ENCODE data around the gene LMBR1L. TPM values are rescaled to one million over a fixed set of nuclear protein-coding genes. Genes with fewer than 3 reads are reported as not detected.
"Not testable (repeated sequence)": the region's sequence is repeated elsewhere in the genome, so short reads cannot be mapped to it uniquely, and the experiment has no call there.

The LMBR1L gene
- total RNA-seq, 3 donors from 2014 or later = 37.6 to 73.0 (median 58.3) TPM

DNA sequence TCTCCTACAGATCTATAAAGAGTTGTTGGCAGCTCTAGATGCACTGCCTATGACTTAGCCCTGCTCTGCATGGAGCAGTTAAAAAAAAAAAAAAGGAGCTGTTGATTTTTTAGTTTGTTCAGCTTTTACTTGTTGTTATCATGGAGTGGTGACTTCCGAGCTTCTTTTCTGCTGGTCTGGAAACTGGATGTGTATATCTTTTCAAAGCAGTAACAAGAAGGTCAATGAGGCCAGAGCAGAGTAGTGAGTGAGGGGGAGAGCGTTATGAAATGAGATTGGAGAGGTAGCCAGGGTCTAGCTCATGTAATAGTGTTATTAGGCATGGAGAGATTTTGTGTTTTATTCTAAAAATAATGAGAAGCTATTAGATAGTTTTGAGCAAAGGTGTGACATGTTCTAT is 33.7 kb upstream of the LMBR1L start:
- no peak for DNase-seq (ENCODE audit: low spot score in 2 of 2)
- Histone ChIP-seq H3K4me3 (no peak overlapping the region), H3K27me3 (no peaks in the 10 kb centered on the region), H3K4me1 (no peaks in the 10 kb centered on the region), H3K36me3 (no peaks in the 10 kb centered on the region), H3K9me3 (no peaks in the 10 kb centered on the region), H3K27ac (no peak overlapping the region)
- intact Hi-C loops (cut with DNase I; ENCODE audit: low total_unique reads) = no loop called here
- TF ChIP-seq POLR2AphosphoS5 (IDR thresholded peaks at IDR 0.05) (no peak), POLR2A (IDR thresholded peaks at IDR 0.05) (no peak)
- TF ChIP-seq, protein P1, sequence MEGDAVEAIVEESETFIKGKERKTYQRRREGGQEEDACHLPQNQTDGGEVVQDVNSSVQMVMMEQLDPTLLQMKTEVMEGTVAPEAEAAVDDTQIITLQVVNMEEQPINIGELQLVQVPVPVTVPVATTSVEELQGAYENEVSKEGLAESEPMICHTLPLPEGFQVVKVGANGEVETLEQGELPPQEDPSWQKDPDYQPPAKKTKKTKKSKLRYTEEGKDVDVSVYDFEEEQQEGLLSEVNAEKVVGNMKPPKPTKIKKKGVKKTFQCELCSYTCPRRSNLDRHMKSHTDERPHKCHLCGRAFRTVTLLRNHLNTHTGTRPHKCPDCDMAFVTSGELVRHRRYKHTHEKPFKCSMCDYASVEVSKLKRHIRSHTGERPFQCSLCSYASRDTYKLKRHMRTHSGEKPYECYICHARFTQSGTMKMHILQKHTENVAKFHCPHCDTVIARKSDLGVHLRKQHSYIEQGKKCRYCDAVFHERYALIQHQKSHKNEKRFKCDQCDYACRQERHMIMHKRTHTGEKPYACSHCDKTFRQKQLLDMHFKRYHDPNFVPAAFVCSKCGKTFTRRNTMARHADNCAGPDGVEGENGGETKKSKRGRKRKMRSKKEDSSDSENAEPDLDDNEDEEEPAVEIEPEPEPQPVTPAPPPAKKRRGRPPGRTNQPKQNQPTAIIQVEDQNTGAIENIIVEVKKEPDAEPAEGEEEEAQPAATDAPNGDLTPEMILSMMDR (IDR thresholded peaks at IDR 0.05) = no peak

DNA sequence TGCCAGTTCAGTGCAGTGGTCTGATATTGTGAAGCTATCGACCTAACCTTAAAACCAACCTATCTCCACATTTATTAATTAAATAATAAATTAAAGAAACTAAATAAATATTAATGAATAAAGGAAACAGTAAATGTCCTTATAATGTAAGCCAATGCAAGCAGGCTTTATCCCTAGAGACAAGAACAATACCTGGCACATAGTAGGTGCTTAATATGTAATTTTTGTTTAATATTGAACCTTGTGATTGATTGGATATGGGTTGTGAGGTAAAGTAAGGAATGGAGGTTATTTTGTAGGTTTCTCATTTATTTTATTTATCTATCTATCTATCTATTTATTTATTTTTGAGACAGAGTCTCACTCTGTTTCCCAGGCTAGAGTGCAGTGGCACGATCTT is 28.4 kb upstream of the LMBR1L start:
- Histone ChIP-seq H3K27ac (no peak overlapping the region), H3K36me3 (no peaks in the 10 kb centered on the region), H3K27me3 (no peaks in the 10 kb centered on the region), H3K9me3 (no peaks in the 10 kb centered on the region), H3K4me1 (no peaks in the 10 kb centered on the region), H3K4me3 (no peak overlapping the region)
- intact Hi-C loops (cut with DNase I; ENCODE audit: low total_unique reads) = no loop called here
- TF ChIP-seq POLR2AphosphoS5 (IDR thresholded peaks at IDR 0.05) = no peak
- TF ChIP-seq POLR2A (IDR thresholded peaks at IDR 0.05) = no peak
- TF ChIP-seq, protein P1 (IDR thresholded peaks at IDR 0.05) = no peak
- DNase-seq (ENCODE audit: low spot score in 2 of 2) = no peak

DNA sequence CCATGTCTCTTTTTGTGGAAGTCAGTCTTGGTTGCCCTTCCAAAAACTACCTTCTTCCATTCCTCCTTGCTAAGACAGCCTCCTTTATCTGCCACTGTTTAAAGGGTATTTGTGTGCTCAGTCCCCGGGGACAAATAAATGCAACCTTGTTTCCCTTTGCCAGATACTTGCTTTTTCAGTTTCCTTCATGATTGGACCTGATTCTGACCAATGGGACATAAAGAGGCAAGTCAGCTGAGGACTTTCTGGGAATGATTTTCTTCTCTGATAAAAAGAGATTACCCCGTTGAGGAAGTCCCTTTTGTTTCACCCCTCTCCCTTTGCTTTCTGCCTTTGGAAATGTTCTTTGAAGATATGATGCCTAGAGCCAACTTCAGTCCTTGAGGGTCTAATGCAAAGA is 27.9 kb upstream of the LMBR1L start:
- TF ChIP-seq POLR2A (IDR thresholded peaks at IDR 0.05) (no peak), POLR2AphosphoS5 (IDR thresholded peaks at IDR 0.05) (no peak)
- TF ChIP-seq, protein P1 (IDR thresholded peaks at IDR 0.05) = no peak
- Histone ChIP-seq H3K27me3 (no peaks in the 10 kb centered on the region), H3K27ac (no peak overlapping the region), H3K36me3 (no peaks in the 10 kb centered on the region), H3K9me3 (no peaks in the 10 kb centered on the region), H3K4me1 (no peaks in the 10 kb centered on the region), H3K4me3 (no peak overlapping the region)
- DNase-seq (ENCODE audit: low spot score in 2 of 2) = no peak
- intact Hi-C loops (cut with DNase I; ENCODE audit: low total_unique reads) = no loop called here

DNA sequence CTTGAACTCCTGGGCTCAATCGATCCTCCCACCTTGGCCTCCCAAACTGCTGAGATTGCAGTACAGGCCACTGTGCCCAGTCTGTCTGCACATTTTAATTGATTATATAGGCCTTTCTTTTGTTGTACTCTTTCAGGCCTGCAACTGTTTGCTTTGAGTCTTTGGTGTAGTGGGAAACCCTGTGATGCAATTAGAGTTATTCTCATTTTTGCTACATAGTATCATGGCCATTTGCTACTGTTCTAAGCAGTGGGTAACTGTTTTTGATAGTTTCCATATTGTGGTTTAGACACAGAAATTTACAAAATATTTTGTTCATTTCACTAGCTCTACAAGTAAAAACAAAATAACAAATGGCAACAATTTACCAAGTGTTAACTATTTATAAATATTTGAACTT is 26.8 kb upstream of the LMBR1L start:
- peaks cover 3 to 5% of the 10 kb centered on the region in 2 donors for H3K4me1 ChIP-seq
- intact Hi-C loops (cut with DNase I; ENCODE audit: low total_unique reads) = no loop called here

DNA sequence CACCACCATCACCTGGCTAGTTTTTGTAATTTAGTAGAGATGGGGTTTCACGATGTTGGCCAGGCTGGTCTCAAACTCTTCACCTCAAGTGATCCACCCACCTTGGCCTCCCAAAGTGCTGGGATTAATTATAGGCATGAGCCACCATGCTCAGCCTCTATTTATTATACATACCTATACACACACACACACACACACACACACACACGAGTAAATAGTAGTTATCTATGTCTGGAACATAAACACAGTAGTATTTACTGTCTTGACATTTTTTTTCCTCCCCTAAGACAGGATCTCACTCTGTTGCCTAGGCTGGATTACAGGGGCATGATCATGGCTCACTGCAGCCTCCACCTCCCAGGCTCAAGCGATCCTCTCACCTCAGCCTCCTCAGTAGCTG is 26.4 kb upstream of the LMBR1L start:
- DNase-seq (ENCODE audit: low spot score in 2 of 2); H3K27me3 ChIP-seq; H3K9me3 ChIP-seq; H3K4me3 ChIP-seq; H3K27ac ChIP-seq; intact Hi-C loops (cut with DNase I; ENCODE audit: low total_unique reads); H3K36me3 ChIP-seq; H3K4me1 ChIP-seq: not testable (repeated sequence)

More for the DNA sequence above, 26.8 kb upstream of the LMBR1L start:
- Histone ChIP-seq H3K9me3 (no peaks in the 10 kb centered on the region), H3K27ac (no peak overlapping the region), H3K4me3 (no peak overlapping the region), H3K36me3 (no peaks in the 10 kb centered on the region), H3K27me3 (no peaks in the 10 kb centered on the region)
- no peak for DNase-seq (ENCODE audit: low spot score in 2 of 2)
- TF ChIP-seq, protein P1 (IDR thresholded peaks at IDR 0.05) = no peak
- TF ChIP-seq POLR2AphosphoS5 (IDR thresholded peaks at IDR 0.05) (no peak), POLR2A (IDR thresholded peaks at IDR 0.05) (no peak)

DNA sequence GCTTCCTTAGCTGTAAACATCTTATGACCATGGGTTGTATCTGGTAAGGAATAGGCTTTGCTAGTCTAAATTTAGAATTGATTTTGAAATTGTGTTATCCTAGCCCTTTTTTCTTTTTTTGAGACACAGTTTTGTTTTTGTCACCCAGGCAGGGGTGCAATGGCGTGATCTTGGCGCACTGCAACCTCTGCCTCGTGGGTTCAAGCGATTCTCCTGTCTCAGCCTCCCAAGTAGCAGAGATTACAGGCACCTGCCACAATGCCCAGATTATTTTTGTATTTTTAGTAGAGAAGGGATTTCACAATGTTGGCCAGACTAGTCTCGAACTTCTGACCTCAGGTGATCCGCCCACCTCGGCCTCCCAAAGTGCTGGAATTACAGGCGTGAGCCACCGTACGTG is 22.9 kb upstream of the LMBR1L start:
- peak overlapping the region; percentile 59 to 98 for H3K27ac ChIP-seq
- no peak for DNase-seq (ENCODE audit: low spot score in 2 of 2)
- no peaks in the 10 kb centered on the region for H3K27me3 ChIP-seq
- no peak for TF ChIP-seq POLR2AphosphoS5 (IDR thresholded peaks at IDR 0.05)
- TF ChIP-seq, protein P1 (IDR thresholded peaks at IDR 0.05) = no peak
- TF ChIP-seq POLR2A (IDR thresholded peaks at IDR 0.05) = no peak
- H3K4me1 ChIP-seq = peaks cover 5 to 9% of the 10 kb centered on the region in 2 donors
- no peak overlapping the region for H3K4me3 ChIP-seq
- H3K36me3 ChIP-seq = no peaks in the 10 kb centered on the region
- intact Hi-C loops (cut with DNase I; ENCODE audit: low total_unique reads) = no loop called here
- H3K9me3 ChIP-seq = no peaks in the 10 kb centered on the region

All from breast epithelium (tissue), 4 donors.